H9 (cell line): Measurements from ENCODE around the gene MEG3. TPM values are rescaled to one million over a fixed set of nuclear protein-coding genes. Genes with fewer than 3 reads are reported as not detected.

Source experiments
- DNase-seq: peaks from one replicate; pipeline ENCODE4 v3.0.0-alpha.2; 2017
- H2AFZ ChIP-seq: one replicate; pipeline ENCODE4 v1.6.1; 2013; ENCODE audit warnings: mild to moderate bottlenecking, low read length, control low read depth, moderate library complexity
- H2AK5ac ChIP-seq: 2 replicates; pipeline ENCODE4 v1.6.1; 2013; ENCODE audit warnings: low read length, control low read depth, mixed read lengths; ENCODE audit not compliant: insufficient read length
- H2BK120ac ChIP-seq: one replicate; pipeline ENCODE4 v1.6.1; 2013; ENCODE audit warnings: low read depth, mild to moderate bottlenecking, low read length, control low read depth, inconsistent platforms; ENCODE audit not compliant: poor library complexity, severe bottlenecking
- H2BK12ac ChIP-seq: 2 replicates; pipeline ENCODE4 v1.6.1; 2013; ENCODE audit warnings: low read length, control low read depth, mixed read lengths, low read depth; ENCODE audit not compliant: insufficient read length
- H2BK15ac ChIP-seq: 2 replicates; pipeline ENCODE4 v1.6.1; 2013; ENCODE audit warnings: low read depth, low read length, control low read depth
- H2BK20ac ChIP-seq: one replicate; pipeline ENCODE4 v1.6.1; 2013; ENCODE audit warnings: low read depth, mild to moderate bottlenecking, low read length, control low read depth, inconsistent platforms; ENCODE audit not compliant: poor library complexity, severe bottlenecking
- H2BK5ac ChIP-seq: 2 replicates; pipeline ENCODE4 v1.6.1; 2013; ENCODE audit warnings: low read length, control low read depth, mixed read lengths; ENCODE audit not compliant: insufficient read length
- H3K14ac ChIP-seq: 2 replicates; pipeline ENCODE4 v1.6.1; 2013; ENCODE audit warnings: low read length, control low read depth; ENCODE audit not compliant: insufficient read depth
- H3K18ac ChIP-seq: 2 replicates; pipeline ENCODE4 v1.6.1; 2013; ENCODE audit warnings: low read depth, mild to moderate bottlenecking, mixed read lengths, low read length, control low read depth; ENCODE audit not compliant: insufficient read length
- H3K23ac ChIP-seq: 2 replicates; pipeline ENCODE4 v1.6.1; 2013; ENCODE audit warnings: low read length, control low read depth, mixed read lengths, low read depth; ENCODE audit not compliant: insufficient read length
- H3K23me2 ChIP-seq: 2 replicates; pipeline ENCODE4 v1.6.1; 2013; ENCODE audit warnings: low read depth, mild to moderate bottlenecking, mixed read lengths, low read length, control low read depth; ENCODE audit not compliant: insufficient read length, poor library complexity, severe bottlenecking
- H3K27ac ChIP-seq: 2 replicates; pipeline ENCODE4 v1.5.1; 2013; ENCODE audit warnings: low read length, control low read depth, mixed read lengths, low read depth; ENCODE audit not compliant: insufficient read length
- H3K27me3 ChIP-seq: 2 replicates; pipeline ENCODE4 v1.6.1; 2013; ENCODE audit warnings: low read length, control low read depth, inconsistent platforms; ENCODE audit not compliant: insufficient read depth
- H3K4ac ChIP-seq: 2 replicates; pipeline ENCODE4 v1.6.1; 2013; ENCODE audit warnings: low read depth, mild to moderate bottlenecking, control low read depth, inconsistent platforms, low read length, moderate library complexity
- H3K4me1 ChIP-seq: 2 replicates; pipeline ENCODE4 v1.6.1; 2013; ENCODE audit warnings: low read length, control low read depth, inconsistent platforms; ENCODE audit not compliant: insufficient read depth
- H3K4me2 ChIP-seq: 2 replicates; pipeline ENCODE4 v1.6.1; 2013; ENCODE audit warnings: low read length, control low read depth, mixed read lengths; ENCODE audit not compliant: insufficient read length, insufficient read depth
- H3K56ac ChIP-seq: 2 replicates; pipeline ENCODE4 v1.6.1; 2013; ENCODE audit warnings: low read depth, mild to moderate bottlenecking, mixed read lengths, low read length, control low read depth; ENCODE audit not compliant: insufficient read length
- H3K79me1 ChIP-seq: 2 replicates; pipeline ENCODE4 v1.6.1; 2013; ENCODE audit warnings: low read depth, mild to moderate bottlenecking, moderate library complexity, low read length, control low read depth, inconsistent platforms; ENCODE audit not compliant: insufficient read depth, poor library complexity, severe bottlenecking
- H3K79me2 ChIP-seq: 2 replicates; pipeline ENCODE4 v1.6.1; 2013; ENCODE audit warnings: low read length, control low read depth, inconsistent platforms; ENCODE audit not compliant: insufficient read depth
- H3K9ac ChIP-seq: 2 replicates; pipeline ENCODE4 v1.6.1; 2013; ENCODE audit warnings: low read length, control low read depth, mixed read lengths; ENCODE audit not compliant: insufficient read length; ENCODE audit errors: extremely low read depth
- H3K9me3 ChIP-seq: one replicate; pipeline ENCODE4 v1.6.1; 2013; ENCODE audit warnings: low read depth, low read length, inconsistent platforms; ENCODE audit not compliant: control insufficient read depth
- H3T11ph ChIP-seq: one replicate; pipeline ENCODE4 v1.6.1; 2013; ENCODE audit warnings: mild to moderate bottlenecking, low read length, control low read depth, inconsistent platforms
- H4K20me1 ChIP-seq: one replicate; pipeline ENCODE4 v1.6.1; 2013; ENCODE audit not compliant: control insufficient read depth, insufficient read length, insufficient read depth
- H4K5ac ChIP-seq: 2 replicates; pipeline ENCODE4 v1.6.1; 2013; ENCODE audit warnings: low read depth, mild to moderate bottlenecking, mixed read lengths, low read length, control low read depth; ENCODE audit not compliant: insufficient read length
- H4K8ac ChIP-seq: replicated peaks from 2 replicates; pipeline ENCODE4 v1.6.1; 2013; ENCODE audit warnings: low read length, control low read depth, mixed read lengths, low read depth; ENCODE audit not compliant: insufficient read length
- H4K91ac ChIP-seq: 2 replicates; pipeline ENCODE4 v1.6.1; 2013; ENCODE audit warnings: low read depth, mild to moderate bottlenecking, moderate library complexity, mixed read lengths, low read length, control low read depth; ENCODE audit not compliant: insufficient read length
- H3K27ac Mint-ChIP-seq, 3 experiments: 2 replicates in 2 of 3; 3 replicates in 1 of 3; pipeline ENCODE4 v1.8.0; 2020 to 2021; ENCODE audit warnings: mixed read lengths in 3 of 3, mild to moderate bottlenecking in 1 of 3, moderate library complexity in 1 of 3
- H3K27me3 Mint-ChIP-seq: 2 replicates; pipeline ENCODE4 v1.8.0; 2021; ENCODE audit warnings: low read depth, mild to moderate bottlenecking, moderate library complexity, mixed read lengths
- H3K36me3 Mint-ChIP-seq, 3 experiments: 2 replicates in 2 of 3; 3 replicates in 1 of 3; pipeline ENCODE4 v1.8.0; 2020 to 2021; ENCODE audit warnings: low read depth in 3 of 3, mixed read lengths in 3 of 3; ENCODE audit not compliant: insufficient read depth in 1 of 3
- H3K4me1 Mint-ChIP-seq, 2 experiments: 2 replicates each; pipeline ENCODE4 v1.8.0; 2020; ENCODE audit warnings: mixed read lengths in 2 of 2
- H3K4me3 Mint-ChIP-seq, 2 experiments: 2 replicates in 1 of 2; 3 replicates in 1 of 2; pipeline ENCODE4 v1.8.0; 2020 to 2021; ENCODE audit warnings: mild to moderate bottlenecking in 2 of 2, mixed read lengths in 2 of 2, moderate library complexity in 1 of 2
- H3K9me3 Mint-ChIP-seq, 2 experiments: 2 replicates in 1 of 2; 3 replicates in 1 of 2; pipeline ENCODE4 v1.8.0; 2020; ENCODE audit warnings: mild to moderate bottlenecking in 2 of 2, mixed read lengths in 2 of 2, moderate library complexity in 1 of 2
- CTCF ChIP-seq: fragments of 200-600 bp; sonication (generic); conservative IDR thresholded peaks from 3 replicates; pipeline ENCODE4 v1.8.0; 2021; ENCODE audit warnings: antibody characterized with exemption, mild to moderate bottlenecking
- WGBS: extraction: QIAGEN DNeasy Blood & Tissue Kit; methylation state at CpG from one replicate; pipeline ENCODE4 v1.1.7; 2013; ENCODE audit warnings: missing lambda C conversion rate, low lambda C conversion rate, mixed read lengths; ENCODE audit not compliant: insufficient read length; ENCODE audit errors: extremely low coverage; 5-methylcytosine and 5-hydroxymethylcytosine counted together
- total RNA-seq: library from RNA; stranded (reverse); gene quantifications from 2 replicates; pipeline ENCODE4 v1.2.1, GENCODE V29; 2021

The MEG3 gene
- total RNA-seq, 1 experiment from 2014 or later: 0.52 TPM

DNA sequence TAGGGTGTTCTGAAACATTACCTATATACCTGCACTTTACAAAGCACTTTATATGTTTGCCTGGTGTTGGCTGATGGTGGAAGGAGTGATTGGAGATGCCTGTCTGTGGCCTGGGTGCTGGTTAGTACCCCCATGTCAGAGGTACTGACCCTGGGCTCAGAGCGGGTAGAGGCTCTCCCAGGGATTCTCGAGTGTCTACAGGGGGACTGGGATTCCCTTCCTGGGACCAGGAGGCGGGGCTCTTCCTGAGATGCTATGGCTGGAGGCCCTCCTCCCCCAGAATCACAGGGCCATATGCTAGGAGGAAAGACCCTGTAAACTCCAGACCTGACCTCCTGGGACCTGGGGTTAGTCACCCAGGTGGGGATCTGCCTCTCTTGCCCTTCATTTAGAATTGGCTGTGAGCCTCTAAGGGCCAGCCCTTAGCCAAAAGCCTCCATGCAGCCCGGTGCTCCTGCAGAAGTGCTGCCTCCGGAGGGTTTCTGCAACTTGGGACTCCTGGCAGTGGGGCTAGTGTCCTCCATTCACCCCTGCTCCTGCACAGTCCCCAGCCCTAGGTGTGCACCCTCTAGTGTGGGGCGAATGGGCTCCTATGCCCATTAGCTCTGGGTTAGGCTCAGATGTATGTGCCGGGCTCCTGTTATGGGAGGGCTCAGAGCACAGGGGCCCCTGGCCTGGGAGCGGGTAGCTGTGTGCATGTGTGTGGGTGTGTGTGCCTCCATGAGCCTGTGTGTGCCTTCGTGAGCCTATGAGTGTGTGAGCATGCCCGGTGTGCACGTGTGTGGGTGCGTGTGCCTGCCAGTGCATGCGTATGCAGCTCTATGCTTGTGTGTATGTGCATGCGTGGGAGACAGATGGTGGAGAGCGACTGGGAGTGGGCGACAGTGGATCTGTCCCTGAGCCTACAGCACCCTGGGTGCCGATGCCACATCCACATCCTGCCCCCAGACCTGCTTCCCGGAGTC lies 41.0 kb downstream of the MEG3 start:
- no peak for DNase-seq
- H3K4me1 Mint-ChIP-seq: no peaks in the 10 kb centered on the region
- Histone ChIP-seq H2BK20ac (no peak overlapping the region), H4K5ac (no peak overlapping the region), H2BK5ac (no peak overlapping the region), H3K4me2 (no peak overlapping the region), H4K91ac (no peak overlapping the region), H3K9ac (no peak overlapping the region), H4K8ac (no peak overlapping the region), H3K79me2 (no peaks in the 10 kb centered on the region), H3K27me3 (no peaks in the 10 kb centered on the region), H3K56ac (no peak overlapping the region), H4K20me1 (no peaks in the 10 kb centered on the region), H2BK120ac (no peak overlapping the region), H3K4ac (no peak overlapping the region), H3K4me1 (no peaks in the 10 kb centered on the region), H2BK12ac (no peak overlapping the region), H3K14ac (no peak overlapping the region), H3K18ac (no peak overlapping the region), H3K23me2 (no peaks in the 10 kb centered on the region), H3K23ac (no peak overlapping the region), H3T11ph (no peak overlapping the region), H2AK5ac (no peak overlapping the region), H3K27ac (no peak overlapping the region), H2BK15ac (no peak overlapping the region), H2AFZ (no peak overlapping the region), H3K9me3 (no peaks in the 10 kb centered on the region), H3K79me1 (no peaks in the 10 kb centered on the region)
- H3K27ac Mint-ChIP-seq: no peak overlapping the region
- no peaks in the 10 kb centered on the region; a peak in 1 of 7 replicates for H3K36me3 Mint-ChIP-seq
- WGBS: no CpG with 5 or more reads among the region's 18 CpGs
- peaks cover 16% of the 10 kb centered on the region for H3K27me3 Mint-ChIP-seq
- no peaks in the 10 kb centered on the region; a peak in 1 of 5 replicates for H3K9me3 Mint-ChIP-seq
- H3K4me3 Mint-ChIP-seq: no peak overlapping the region
- TF ChIP-seq CTCF: no peak
